ENCODE data around the gene WDSUB1. TPM values are rescaled to one million over a fixed set of nuclear protein-coding genes. Genes with fewer than 3 reads are reported as not detected.

WDSUB1 gene
- total and polyA plus RNA-seq, 2 of the 4 experiments (the other 2 are of a cell fraction): 4.8 to 5.2 TPM

DNA sequence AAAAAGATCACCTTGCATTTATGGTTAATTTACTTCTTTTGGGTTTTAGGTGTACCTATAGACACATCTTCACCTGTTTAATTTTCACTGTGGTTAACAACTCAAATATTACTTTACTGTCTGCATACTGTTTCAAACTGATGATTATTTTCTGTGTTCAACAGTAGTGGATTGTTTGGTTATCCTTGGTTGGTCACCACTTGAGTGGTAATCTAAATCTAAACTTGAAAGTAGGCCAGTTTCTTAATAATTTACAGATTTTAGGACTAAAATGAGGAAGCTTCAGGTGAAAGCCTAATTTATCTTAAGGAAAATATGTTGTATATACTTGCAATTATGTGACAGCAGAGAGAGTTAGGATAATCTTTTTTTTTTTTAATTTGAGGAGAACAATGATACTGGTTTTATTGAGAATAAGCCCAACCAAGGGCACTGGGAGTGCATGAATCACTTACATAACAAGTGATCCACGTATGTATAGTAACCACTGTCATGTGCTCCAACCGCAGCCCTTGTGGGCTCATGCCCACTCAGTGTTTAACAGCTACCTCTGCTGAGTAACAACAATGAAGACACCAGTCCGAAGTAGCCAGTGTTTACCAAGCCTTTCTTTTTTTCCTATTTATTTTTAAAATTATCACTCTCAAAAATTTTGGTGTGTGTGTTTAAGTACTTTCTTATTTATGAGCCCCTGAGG, 31.0 kb upstream of the WDSUB1 start:
- H3K27me3 ChIP-seq (ENCODE audit: control insufficient read depth, insufficient read depth, low read length): no peaks in the 10 kb centered on the region
- H2AK9ac ChIP-seq (replicated peaks; ENCODE audit: low read depth, low read length, poor library complexity): no peak overlapping the region
- no peak overlapping the region for H3K9ac ChIP-seq (ENCODE audit: low read depth, low read length)
- no peaks in the 10 kb centered on the region for H4K20me1 ChIP-seq (ENCODE audit: insufficient read depth, low read length)
- H3K23ac ChIP-seq (ENCODE audit: low read depth, low read length): no peak overlapping the region
- DNase-seq (peak; percentile 5), ATAC-seq (ENCODE audit: low read depth) (no peak)
- H3K36me3 ChIP-seq (ENCODE audit: control insufficient read depth, insufficient read depth, low read length): peaks cover 10% of the 10 kb centered on the region
- H3K4me3 ChIP-seq (ENCODE audit: insufficient read depth, low read depth, low read length): no peak overlapping the region
- CTCF ChIA-PET: interaction anchor here (0.6 to 0.7 kb wide), 2 partner anchors 300 to 311 kb away, joined by 3 to 4 read pairs; no protein-coding TSS in a partner anchor
- dilution Hi-C loops (cut with HindIII; ENCODE audit: low sequenced_read_pairs, unreplicated experiment): no loop called here
- no peak overlapping the region for H2BK15ac ChIP-seq (ENCODE audit: low read depth, low read length)
- no peak overlapping the region for H2BK20ac ChIP-seq (ENCODE audit: low read depth, low read length)
- no peaks in the 10 kb centered on the region for H3K9me1 ChIP-seq (ENCODE audit: insufficient read depth, low read length)
- no peak overlapping the region for H2AFZ ChIP-seq (replicated peaks; ENCODE audit: low read length, poor library complexity)
- in situ Hi-C loops (cut with MboI; ENCODE audit: low sequenced_read_pairs): no loop called here
- TF ChIP-seq POLR2A (IDR thresholded peaks at IDR 0.05; ENCODE audit: low read depth, low read length): no peak
- no peak for TF ChIP-seq SMC3 (IDR thresholded peaks at IDR 0.05; ENCODE audit: low read depth, low read length)
- TF ChIP-seq MAFK (IDR thresholded peaks at IDR 0.05; ENCODE audit: low read depth, low read length): no peak
- no peak for TF ChIP-seq MAZ (IDR thresholded peaks at IDR 0.05; ENCODE audit: borderline replicate concordance, low read depth, low read length)
- no peak for TF ChIP-seq RFX5 (IDR thresholded peaks at IDR 0.05; ENCODE audit: low read depth, low read length)
- TF ChIP-seq CEBPB (IDR thresholded peaks at IDR 0.05; ENCODE audit: low read depth, low read length): no peak
- TF ChIP-seq BHLHE40 (IDR thresholded peaks at IDR 0.05; ENCODE audit: low read depth, low read length): no peak
- no peak for TF ChIP-seq NFE2L2 (IDR thresholded peaks at IDR 0.05; ENCODE audit: low read depth, low read length)
- TF ChIP-seq USF2 (IDR thresholded peaks at IDR 0.05; ENCODE audit: low read depth, low read length): no peak
- no peak for TF ChIP-seq RCOR1 (IDR thresholded peaks at IDR 0.05; ENCODE audit: insufficient replicate concordance, low read length)
- TF ChIP-seq CTCF (conservative IDR thresholded peaks at IDR 0.05; ENCODE audit: low read depth, low read length): no peak
- no peak for TF ChIP-seq FOS (IDR thresholded peaks at IDR 0.05; ENCODE audit: low read depth, low read length)
- 60% methylated on average over 1 of the region's 3 CpGs; no CpG with 5 or more reads in 1 of the 2 experiments for WGBS, 2 experiments (ENCODE audit: extremely low coverage in 2 of 2, insufficient read length in 1 of 2)
- H4K91ac ChIP-seq (ENCODE audit: insufficient read depth, low read depth, low read length): no peak overlapping the region
- BruUV-seq (replicated peaks): no TSS peak
- H3K9me3 ChIP-seq (ENCODE audit: control insufficient read depth, insufficient read depth, low read length): no peaks in the 10 kb centered on the region
- H4K8ac ChIP-seq (ENCODE audit: low read depth in 2 of 2, low read length in 2 of 2): no peak overlapping the region
- no peak overlapping the region for H3K27ac ChIP-seq (ENCODE audit: insufficient read depth, low read length)
- no peaks in the 10 kb centered on the region for H3K4me1 ChIP-seq (ENCODE audit: control insufficient read depth, insufficient read depth, low read length)
- POLR2A ChIA-PET (ENCODE audit: unreplicated experiment): no interaction called here
- no peak overlapping the region for H2BK5ac ChIP-seq (ENCODE audit: low read depth, low read length, poor library complexity, severe bottlenecking)
- no peak overlapping the region for H3K4ac ChIP-seq (ENCODE audit: low read depth, low read length)
- H4K5ac ChIP-seq (ENCODE audit: low read depth, low read length): no peak overlapping the region
- no peaks in the 10 kb centered on the region for H3K79me1 ChIP-seq (ENCODE audit: low read depth in 1 of 2, low read length in 2 of 2)
- H3K56ac ChIP-seq (ENCODE audit: extremely low read depth, insufficient read depth, low read length): no peak overlapping the region
- no peak overlapping the region for H3K4me2 ChIP-seq (ENCODE audit: low read depth, low read length)
- H2BK120ac ChIP-seq (ENCODE audit: low read depth, low read length): no peak overlapping the region
- H2AK5ac ChIP-seq (ENCODE audit: low read depth, low read length): no peak overlapping the region
- intact Hi-C loops (cut with micrococcal nuclease): no loop called here
- H3K18ac ChIP-seq (ENCODE audit: low read depth, low read length): no peak overlapping the region
- H3K14ac ChIP-seq (replicated peaks; ENCODE audit: low read depth, low read length): no peak overlapping the region
